Myocyte (in vitro differentiated cells): ENCODE results near the gene GNB3. TPM values are rescaled to one million over a fixed set of nuclear protein-coding genes. Genes with fewer than 3 reads are reported as not detected.

Experiments
- DNase-seq: peaks from one replicate; pipeline ENCODE4 v3.0.0-alpha.2; 2012; ENCODE audit warnings: low read depth
- total RNA-seq: library from RNA; depleted of rRNA; stranded (reverse); fragments of >200 nt; gene quantifications from 2 replicates; pipeline ENCODE4 v1.2.3, GENCODE V29; 2014

The GNB3 gene
- total RNA-seq, 1 donor from 2014 or later = 2.0 TPM

DNA sequence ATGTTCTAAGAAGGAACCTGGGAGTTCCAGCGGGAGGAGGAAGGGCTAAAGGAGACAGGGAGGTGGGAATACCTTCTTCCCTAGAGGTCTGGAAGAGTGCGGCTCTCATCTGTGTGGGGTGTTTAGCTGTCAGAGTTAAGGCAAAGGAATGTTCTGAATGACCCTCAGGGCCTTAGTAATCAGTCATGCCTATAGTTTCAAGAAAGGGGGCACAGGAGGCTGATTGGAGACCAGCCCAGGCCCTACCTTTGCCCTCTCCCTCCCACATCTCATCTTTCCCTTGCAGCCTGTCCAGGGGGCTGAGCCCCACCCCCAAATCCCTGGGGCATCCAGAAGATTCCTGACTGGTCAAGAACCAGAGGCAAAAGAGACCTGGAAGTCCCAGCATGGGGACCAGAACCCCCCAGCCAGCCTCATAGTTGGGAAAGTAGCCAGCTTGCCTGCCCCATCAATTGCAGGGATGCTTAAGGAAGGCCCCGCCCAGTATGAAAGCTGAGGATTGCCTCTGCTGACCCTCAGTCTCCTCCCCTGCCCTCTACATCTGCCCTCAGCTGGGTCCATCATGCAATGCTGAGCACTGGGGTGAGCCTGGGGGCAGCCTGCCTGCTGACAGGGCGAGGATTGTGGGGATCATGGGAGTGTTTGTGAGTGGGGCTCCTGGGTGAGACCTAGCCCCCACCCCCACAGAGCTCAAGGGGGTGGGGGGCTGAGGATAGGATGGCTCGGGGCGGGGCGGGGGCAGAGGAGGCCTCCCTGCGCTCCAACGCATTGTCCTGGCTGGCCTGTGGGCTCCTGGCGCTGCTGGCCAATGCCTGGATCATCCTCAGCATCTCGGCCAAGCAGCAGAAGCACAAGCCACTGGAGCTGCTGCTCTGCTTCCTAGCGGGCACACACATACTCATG lies 17.3 kb upstream of the GNB3 start:
- no peak for DNase-seq

DNA sequence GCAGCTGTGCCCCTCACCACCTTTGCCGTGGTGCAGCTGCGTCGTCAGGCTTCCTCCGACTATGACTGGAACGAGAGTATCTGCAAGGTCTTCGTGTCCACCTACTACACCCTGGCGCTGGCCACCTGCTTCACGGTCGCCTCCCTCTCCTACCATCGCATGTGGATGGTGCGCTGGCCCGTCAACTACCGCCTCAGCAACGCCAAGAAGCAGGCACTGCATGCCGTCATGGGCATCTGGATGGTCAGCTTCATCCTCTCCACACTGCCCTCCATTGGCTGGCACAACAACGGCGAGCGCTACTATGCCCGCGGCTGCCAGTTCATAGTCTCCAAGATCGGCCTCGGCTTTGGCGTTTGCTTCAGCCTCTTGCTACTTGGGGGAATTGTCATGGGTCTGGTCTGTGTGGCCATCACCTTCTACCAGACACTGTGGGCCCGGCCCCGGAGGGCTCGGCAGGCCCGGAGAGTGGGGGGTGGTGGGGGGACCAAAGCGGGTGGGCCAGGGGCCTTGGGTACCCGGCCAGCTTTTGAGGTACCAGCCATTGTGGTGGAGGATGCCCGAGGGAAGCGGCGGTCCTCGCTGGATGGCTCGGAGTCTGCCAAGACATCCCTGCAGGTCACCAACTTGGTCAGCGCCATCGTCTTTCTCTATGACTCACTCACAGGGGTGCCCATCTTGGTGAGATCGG lies 16.5 kb upstream of the GNB3 start:
- no peak for DNase-seq

DNA sequence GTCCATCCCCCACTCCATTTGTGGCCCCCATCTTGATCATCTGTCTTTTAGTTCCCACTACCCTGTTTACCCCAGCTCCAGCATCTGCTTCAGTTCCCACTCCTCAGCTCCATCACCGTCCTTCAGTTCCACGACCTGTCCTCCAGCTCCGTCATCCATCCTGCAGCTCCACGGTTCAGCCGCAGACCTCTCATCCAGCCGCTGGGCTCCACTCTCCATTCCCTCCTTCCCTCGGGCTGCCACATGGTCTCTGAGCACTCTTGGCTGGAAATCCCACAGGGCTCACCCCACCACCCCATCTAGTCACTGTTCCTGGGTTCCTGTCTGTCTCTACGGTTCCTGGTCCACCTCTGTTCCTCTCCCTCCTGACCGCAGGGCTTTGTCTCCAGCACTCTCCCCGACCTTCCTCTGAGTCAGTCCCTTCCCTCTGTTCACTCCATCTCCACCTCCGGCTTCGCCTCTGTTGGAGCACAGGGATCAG lies 15.8 kb upstream of the GNB3 start:
- DNase-seq = peak; percentile 16

DNA sequence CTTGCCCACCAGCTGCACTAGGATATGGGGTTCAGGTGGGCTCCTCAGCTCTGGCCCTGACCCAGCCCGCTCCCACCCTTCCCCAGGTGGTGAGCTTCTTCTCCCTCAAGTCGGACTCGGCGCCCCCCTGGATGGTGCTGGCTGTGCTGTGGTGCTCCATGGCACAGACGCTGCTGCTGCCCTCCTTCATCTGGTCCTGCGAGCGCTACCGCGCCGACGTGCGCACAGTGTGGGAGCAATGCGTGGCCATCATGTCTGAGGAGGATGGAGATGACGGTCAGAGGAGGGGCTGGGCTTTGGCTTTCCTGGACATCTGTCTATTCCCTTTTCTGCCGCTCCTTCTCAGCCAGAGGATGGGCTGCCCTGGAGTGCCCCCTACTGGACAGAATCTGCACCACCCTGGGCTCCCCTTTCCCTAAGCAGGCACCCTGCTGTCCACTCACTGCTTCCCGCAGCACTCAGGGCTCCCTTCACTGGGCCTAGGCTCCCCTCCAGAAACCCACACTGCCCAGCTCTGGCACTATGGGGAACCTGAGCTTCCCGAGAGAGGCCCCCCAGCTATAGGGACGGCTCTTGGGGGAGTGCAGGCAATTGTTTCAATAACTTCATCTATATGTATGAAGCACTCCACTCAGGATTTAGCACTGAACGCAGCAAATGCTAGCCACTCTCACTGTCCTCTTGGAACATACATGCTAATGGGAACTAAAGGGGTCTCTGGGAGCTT lies 15.2 kb upstream of the GNB3 start:
- peak; percentile 89 for DNase-seq

DNA sequence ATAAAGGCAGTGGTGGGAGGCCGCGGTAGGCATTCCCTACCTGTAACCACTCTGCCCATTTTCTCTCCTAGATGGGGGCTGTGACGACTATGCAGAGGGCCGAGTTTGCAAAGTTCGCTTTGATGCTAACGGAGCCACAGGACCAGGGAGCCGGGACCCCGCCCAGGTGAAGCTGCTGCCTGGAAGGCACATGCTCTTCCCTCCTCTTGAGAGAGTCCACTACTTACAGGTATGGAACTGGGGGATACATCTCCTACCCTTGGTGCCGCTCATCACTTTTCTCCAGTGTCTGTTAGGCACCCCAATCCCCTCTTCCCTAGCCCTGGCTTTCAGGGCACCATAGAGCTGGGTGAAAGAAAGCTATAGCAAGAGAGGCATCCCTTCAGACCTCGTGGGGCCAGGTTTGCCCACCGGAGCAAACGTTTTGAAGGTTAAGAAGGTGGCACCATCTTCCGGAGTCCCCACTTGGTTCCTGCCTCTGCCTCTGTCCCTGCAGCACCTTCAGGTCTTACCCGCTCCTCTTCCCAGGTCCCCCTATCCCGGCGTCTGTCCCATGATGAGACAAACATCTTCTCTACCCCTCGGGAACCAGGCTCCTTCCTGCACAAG lies 14.5 kb upstream of the GNB3 start:
- DNase-seq = no peak

DNA sequence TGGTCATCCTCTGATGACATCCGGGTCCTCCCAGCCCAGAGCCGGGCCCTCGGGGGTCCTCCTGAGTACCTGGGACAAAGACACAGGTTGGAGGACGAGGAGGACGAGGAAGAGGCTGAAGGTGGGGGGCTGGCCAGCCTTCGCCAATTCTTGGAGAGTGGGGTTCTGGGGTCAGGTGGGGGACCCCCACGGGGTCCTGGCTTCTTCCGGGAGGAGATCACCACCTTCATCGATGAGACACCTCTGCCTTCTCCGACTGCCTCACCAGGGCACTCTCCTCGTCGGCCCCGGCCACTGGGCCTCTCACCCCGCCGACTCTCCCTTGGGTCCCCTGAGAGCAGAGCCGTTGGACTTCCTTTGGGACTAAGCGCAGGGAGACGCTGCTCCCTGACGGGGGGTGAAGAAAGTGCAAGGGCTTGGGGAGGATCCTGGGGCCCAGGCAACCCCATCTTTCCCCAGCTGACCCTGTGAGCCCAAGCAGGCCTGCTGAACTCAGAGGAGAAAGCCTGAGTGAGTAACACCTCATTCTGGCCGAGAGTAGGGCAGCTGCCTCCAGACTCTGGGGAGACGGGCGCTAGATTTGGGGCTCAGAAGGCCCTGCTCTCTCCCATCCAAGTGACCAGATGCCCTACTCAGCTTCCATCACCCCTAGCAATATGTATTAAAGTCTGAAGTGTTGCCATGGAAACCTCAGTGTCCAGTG lies 13.8 kb upstream of the GNB3 start:
- no peak for DNase-seq

DNA sequence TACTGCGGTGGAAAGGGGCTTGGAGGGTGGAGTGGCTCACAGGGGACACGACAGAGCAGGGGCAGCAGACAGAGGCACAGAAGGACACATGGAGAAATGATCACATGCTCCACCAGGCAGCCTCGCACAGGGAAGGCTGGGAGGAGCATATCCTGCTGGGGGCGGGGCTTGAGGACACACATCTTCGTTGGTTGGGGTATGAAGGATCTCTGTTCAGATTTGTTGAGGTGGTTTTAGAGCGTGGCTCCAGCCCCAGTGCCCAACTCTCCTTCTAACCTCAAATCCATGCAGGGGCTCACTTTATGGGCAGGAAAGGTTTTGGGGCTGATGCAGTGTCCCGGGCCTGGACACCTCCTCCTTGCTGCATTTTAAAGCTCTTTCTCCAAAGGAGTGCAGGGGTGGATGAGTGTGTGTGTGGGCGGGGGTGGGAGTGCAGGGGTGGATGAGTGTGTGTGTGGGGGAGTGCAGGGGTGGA lies 13.3 kb upstream of the GNB3 start:
- peak; percentile 85 for DNase-seq

DNA sequence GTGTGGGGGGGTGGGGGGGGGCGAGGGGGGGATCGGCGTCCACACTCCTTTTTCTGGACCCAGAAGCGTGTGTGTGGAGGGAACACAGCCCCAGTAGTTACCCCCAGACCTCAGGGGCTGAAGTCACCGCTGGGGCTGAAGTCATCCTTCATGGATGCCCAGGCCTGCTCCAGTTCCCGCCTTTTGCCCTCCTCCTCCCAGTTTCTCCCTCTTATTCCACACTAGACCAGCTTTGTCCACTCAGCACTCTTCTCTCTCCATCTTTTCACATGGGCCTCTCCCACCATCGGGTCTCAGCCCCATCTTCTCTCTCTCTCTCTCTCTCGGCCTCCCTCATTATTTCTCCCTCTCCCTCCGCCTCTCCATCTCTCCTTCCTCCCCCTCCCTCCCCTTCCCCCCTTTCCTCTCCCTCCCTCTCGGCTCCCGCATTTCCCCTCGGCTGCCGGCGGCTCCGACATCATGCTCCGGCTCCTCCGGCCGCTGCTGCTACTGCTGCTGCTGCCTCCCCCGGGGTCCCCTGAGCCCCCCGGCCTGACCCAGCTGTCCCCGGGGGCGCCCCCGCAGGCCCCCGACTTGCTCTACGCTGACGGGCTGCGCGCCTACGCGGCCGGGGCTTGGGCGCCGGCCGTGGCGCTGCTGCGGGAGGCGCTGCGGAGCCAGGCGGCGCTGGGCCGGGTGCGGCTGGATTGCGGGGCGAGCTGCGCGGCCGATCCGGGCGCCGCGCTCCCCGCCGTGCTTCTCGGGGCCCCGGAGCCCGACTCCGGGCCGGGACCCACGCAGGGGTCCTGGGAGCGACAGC lies 12.5 kb upstream of the GNB3 start, which contains the start of gene P3H3:
P3H3 (plus strand) TSS at position 426 of the 799 bp plus-strand sequence; CDS start at position 460, 34 bp downstream.
- peak; percentile 51 for DNase-seq

DNA sequence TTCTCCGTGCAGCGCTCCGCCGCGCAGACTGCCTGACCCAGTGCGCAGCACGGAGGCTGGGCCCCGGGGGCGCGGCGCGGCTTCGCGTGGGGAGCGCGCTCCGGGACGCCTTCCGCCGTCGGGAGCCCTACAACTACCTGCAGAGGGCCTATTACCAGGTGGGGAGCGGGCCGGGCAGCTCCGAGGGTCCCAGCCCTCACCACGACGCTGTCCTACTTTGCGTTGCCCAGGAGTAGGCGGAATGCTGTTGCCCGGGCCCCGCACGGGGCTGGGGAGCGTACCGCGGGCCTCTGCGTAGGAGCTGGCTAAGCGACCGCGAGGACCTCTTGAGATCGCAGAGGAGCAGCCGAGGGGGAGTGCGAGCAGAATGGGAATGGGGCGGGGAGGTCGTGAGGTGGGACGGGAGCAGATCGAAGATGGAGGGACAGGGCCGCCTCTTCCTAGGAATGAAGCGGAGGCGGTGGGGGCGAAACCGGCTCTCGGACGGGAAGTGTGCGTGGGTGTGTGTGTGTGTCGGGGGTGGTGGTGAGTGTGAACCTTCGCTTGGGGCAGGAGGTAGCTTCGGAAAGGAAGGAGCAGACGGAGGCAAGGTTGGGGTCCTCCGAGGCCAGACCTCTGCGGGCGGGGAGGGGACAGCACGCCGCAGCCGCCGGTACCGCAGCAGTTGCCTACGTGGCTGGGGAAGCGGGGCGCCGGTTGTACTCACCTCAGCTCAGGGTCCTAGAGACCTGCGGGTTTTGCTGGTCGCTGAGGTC lies 11.8 kb upstream of the GNB3 start:
- DNase-seq = peak; percentile 66

DNA sequence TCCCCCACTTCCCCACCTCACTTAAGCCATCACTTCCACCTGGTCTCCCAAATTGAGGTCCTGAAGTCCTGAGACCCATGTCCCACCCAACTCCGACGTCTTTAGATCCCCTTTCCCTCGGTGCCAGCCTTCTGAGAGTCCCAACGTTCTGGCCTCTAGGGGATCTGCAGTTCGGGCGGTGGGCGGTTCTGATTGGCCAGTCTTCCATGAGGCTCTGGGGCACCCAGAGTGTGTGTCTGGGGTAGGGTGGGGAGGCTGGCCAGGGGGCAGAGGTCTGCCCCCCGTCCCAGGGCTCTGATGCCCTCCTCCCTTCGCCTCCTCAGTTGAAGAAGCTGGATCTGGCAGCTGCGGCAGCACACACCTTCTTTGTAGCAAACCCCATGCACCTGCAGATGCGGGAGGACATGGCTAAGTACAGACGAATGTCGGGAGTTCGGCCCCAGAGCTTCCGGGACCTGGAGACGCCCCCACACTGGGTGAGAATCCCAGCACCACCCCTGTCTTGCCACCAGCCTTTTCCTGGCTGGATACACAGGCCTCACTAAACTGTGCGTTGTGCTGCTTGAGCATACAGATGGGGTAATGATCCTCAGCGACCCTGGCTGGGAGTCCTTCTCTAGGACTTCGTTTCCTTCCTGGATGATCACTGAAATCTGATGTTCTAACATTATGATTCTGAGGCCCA lies 11.0 kb upstream of the GNB3 start:
- no peak for DNase-seq

DNA sequence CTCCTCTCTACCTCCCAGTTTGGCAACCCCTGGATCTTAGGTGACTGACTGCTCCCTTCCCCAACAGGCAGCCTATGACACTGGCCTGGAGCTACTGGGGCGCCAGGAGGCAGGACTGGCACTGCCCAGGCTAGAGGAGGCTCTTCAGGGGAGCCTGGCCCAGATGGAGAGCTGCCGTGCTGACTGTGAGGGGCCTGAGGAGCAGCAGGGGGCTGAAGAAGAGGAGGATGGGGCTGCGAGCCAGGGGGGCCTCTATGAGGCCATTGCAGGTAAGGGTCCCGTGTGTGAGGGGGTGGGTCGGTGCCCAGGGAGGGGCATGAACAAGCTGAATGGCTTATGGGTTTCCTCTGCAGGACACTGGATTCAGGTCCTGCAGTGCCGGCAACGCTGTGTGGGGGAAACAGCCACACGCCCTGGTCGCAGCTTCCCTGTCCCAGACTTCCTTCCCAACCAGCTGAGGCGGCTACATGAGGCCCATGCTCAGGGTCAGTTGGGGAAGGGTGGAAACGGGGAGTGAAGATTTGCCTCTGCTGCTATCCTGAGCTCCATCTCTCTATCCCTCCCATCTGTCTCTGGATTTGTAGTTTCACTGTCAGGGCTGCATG lies 10.3 kb upstream of the GNB3 start:
- DNase-seq = no peak

DNA sequence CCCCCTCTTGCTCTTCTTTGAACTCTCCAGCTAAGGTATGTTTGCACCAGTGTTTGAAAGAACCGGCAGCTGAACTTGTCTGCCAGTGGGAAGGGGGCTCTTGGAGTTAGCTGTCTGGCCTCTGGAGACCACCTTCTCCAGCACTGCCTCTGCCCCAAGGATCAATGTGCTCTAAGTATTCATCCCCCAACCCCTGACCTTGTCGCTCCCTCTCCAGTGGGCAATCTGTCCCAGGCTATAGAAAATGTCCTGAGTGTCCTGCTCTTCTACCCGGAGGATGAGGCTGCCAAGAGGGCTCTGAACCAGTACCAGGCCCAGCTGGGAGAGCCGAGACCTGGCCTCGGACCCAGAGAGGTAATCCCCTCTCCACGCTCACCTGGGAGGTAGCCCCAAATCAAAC lies 9.7 kb upstream of the GNB3 start:
- DNase-seq = no peak

DNA sequence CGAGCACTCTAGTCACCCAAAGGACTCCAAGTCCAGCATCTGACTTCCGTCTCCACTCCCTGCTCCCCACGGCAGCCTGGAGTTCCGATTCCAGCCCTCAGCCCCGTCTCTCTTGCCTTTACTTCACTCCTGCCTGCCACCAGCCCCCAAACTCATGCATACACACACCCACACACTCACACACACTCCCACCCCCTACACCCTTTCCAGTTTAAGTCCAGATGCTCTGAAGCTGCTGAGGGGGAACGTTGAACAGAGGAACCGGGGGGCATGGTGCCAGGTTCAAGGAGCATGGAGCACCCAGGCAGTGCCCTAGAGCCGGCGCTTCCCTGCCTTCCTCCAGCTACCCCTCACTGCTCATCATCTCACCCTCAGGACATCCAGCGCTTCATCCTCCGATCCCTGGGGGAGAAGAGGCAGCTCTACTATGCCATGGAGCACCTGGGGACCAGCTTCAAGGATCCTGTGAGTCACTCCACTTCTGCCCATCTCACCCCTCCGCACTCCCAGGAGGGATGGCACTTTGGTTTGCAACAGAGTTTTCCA lies 9.2 kb upstream of the GNB3 start:
- no peak for DNase-seq

DNA sequence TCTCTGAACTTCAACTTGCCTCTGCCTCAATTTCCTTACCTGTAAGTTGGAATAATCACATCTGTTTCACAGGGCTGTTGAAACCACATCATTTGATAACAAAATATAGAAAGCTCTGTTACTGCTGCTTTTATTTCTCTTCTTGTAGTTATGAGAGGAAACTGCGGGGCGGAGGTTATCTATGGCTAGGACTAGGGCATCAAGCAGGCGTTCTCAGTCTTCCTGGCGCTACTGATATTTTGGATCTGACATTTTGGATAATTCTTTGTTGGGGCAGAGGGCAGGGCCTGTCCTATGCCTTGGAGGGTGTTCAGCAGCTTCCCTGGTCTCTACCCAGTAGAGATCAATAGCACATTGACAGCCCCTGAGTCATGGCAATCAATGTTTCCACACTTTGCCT lies 8.6 kb upstream of the GNB3 start:
- DNase-seq = no peak

DNA sequence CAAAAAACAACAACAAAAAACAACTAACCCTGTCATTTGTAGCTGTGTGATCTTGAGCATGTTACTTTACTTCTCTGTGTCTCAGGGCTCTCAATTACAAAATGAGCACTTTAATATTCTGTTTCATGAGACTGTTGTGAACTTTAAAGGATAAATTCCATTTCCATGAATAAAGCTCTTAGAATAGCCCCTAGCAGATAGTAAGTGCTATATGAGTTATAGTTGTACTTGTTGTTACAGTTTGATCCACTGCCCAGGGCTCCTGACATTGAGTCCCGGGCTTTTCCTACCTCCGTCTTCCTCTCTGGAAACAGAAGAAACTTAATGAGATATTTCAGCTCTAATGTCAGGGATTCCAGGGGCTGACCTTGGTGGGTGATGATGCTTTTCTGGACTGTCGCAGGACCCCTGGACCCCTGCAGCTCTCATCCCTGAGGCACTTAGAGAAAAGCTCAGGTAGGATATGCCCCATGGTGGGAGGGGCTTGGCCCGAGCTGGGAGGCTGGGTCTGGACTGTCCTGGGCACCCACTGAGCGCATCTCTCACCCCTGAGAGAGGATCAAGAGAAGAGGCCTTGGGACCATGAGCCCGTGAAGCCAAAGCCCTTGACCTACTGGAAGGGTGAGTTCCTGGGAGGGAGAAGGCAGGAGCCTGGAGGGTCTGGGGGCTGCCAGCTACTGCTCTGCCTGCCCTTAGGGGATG lies 7.4 kb upstream of the GNB3 start:
- DNase-seq = no peak

DNA sequence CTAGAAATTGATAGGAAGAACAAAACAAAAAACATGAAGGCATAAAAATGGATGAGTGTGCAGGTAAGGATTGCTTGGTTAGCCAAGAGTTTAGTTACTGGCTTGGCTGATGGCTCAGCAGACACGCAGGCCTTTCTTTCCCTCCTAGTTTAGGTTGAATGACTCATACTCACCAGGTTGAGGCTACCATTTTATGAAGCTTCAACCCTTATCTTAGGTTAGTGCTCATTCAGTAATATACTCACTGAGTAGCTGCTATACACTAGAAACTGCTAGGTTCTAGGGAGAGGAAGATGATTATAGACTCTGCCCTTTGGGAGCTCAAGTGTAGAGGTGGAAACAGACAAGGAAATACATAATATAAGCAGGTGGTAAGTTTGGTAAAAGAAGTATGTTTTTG lies 6.5 kb upstream of the GNB3 start:
- no peak for DNase-seq

DNA sequence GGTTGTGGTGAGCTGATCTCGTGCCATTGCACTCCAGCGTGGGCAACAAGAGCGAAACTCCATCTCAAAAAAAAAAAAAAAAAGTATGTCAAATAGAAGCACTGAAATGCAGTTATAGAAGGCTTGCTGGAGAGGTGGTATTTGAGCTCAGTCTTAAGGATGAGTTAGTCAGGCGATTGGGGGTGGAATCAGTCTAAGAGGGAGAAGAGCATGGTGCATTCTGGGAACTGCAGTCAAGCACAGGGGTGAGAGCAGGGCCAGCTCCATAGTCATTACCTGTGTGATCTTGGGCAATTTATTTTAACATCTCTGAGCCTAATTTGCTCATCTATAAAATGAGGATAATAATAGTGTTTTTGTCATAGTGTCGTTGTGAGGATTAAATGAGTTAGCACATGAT lies 5.9 kb upstream of the GNB3 start:
- no peak for DNase-seq
